Measurements from ENCODE around the gene SMIM35.
"Not testable (repeated sequence)": the region's sequence is repeated elsewhere in the genome, so short reads cannot be mapped to it uniquely, and the experiment has no call there.

The SMIM35 gene

DNA sequence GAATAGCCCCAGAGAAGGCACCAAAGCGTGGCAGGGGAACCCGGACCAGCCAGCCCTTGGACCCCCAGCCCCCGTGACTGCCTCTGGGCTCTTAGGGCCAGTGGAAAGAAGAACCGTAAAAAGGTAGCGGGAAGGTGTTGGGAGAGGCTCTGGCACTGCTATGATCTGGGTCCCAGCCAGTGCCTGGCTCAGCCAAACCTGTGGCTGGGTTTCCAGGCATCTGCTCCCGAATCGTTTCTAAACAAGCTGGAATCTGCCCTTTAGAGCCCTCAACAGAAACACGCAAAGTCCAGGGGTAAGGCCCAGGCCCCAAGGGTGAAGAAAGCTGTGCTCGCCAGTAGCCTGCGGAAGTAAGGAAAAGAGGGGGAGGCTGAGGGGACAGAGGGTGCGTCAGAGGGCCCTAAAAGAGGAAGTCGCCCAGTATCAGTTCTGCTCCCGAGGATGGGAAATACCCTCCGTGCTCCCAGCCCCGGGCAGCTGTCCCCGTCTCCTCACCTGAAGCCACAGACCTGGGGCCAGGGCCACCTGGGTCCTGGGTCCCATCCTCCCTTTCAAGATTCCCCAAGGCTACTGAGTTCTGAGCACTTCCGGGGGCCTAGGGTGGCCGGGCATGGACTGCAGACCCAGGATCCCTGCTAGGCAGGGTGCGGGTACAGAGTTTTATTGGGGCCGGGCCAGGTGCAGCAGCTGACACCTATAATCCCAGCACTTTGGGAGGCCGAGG is 75.9 kb downstream of the SMIM35 start:
- Histone ChIP-seq H3K4me1 (ENCODE audit: control insufficient read depth, insufficient read depth, low read length) (no peaks in the 10 kb centered on the region), H3K4me2 (ENCODE audit: low read length) (no peak overlapping the region), H3K27me3 (ENCODE audit: control insufficient read depth, insufficient read depth, low read length) (peaks cover 11% of the 10 kb centered on the region), H3K36me3 (ENCODE audit: insufficient read depth, low read length) (no peaks in the 10 kb centered on the region), H3K4me3 (ENCODE audit: low read length) (no peak overlapping the region), H3K9ac (ENCODE audit: low read depth, low read length) (no peak overlapping the region), H3K9me3 (replicated peaks; ENCODE audit: low read length) (no peaks in the 10 kb centered on the region)

- H3K4me2 ChIP-seq (ENCODE audit: low read length): no peak overlapping the region
- no peak overlapping the region for H3K4me3 ChIP-seq (ENCODE audit: low read length)
- peaks cover 11% of the 10 kb centered on the region for H3K27me3 ChIP-seq (ENCODE audit: control insufficient read depth, insufficient read depth, low read length)
- H3K36me3 ChIP-seq (ENCODE audit: insufficient read depth, low read length): no peaks in the 10 kb centered on the region
- no peak overlapping the region for H3K9ac ChIP-seq (ENCODE audit: low read depth, low read length)
- H3K9me3 ChIP-seq (replicated peaks; ENCODE audit: low read length): no peaks in the 10 kb centered on the region
- H3K4me1 ChIP-seq (ENCODE audit: control insufficient read depth, insufficient read depth, low read length): no peaks in the 10 kb centered on the region
Measured at GRCh38 chr11:118009864-118010737, 76.7 kb downstream of the SMIM35 start.

DNA sequence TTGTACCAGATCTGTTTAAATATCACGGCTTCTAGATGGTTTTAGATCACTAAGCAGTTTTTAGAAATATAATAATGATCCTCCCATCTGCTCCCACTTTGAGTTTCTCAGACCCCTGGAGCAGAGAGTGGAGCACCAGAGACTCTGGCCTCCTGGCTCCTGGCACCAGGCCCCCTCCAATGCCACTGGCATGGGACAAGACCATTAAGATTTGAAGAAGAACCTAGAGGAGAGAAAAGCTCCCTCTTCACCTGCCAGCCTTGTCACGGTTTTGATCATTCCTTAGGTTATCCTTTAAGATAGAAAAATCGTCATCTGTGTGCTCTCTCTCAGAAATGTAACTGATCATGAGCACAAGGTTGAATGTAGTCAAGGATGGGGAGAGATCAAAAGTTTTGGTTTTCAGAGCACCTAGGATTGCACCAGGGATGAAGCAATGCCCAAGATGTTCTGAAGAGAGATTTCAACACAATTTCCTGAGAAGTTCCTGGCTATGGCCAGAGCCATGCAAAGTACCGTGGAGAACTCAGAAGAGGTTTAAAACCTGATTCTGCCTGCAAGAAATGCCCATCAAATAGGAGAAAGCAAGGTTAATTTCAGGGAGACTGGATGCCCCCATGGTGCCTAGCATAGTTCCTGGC is 78.4 kb downstream of the SMIM35 start:
- Histone ChIP-seq H3K36me3 (ENCODE audit: insufficient read depth, low read length) (no peaks in the 10 kb centered on the region), H3K4me2 (ENCODE audit: low read length) (no peak overlapping the region), H3K9ac (ENCODE audit: low read depth, low read length) (no peak overlapping the region), H3K27me3 (ENCODE audit: control insufficient read depth, insufficient read depth, low read length) (peaks cover 11% of the 10 kb centered on the region), H3K4me1 (ENCODE audit: control insufficient read depth, insufficient read depth, low read length) (no peaks in the 10 kb centered on the region), H3K9me3 (replicated peaks; ENCODE audit: low read length) (no peaks in the 10 kb centered on the region), H3K4me3 (ENCODE audit: low read length) (no peak overlapping the region)

DNA sequence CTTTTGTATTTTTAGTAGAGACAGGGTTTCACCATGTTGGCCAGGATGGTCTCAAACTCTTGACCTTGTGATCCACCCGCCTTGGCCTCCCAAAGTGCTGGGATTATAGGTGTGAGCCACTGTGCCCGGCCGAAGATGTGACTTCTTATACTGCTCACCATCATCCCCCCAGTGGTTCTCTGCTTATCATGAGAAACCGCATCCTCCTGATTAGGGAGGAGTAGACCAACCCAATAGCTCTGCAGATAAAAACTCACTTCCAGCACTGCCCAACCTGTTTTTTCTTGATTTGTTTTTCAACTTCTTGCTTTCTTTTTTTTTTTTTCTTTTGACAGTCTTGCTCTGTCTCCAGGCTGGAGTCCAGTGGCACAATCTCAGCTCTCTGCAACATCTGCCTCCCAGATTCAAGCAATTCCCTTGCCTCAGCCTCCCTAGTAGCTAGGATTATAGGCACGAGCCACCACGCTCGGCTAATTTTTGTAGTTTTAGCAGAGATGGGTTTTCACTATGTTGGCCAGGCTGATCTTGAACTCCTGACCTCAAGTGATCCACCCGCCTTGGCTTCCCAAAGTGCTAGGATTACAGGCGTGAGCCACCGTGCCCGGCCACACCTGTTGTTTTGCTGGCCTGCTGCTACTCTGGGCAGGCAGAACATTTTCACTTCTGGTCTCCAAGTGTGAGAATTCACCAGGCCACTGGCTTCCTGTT is 79.0 kb downstream of the SMIM35 start:
- not testable (repeated sequence) for H3K9ac ChIP-seq (ENCODE audit: low read depth, low read length); H3K36me3 ChIP-seq (ENCODE audit: insufficient read depth, low read length); H3K9me3 ChIP-seq (replicated peaks; ENCODE audit: low read length); H3K4me2 ChIP-seq (ENCODE audit: low read length); H3K4me3 ChIP-seq (ENCODE audit: low read length); H3K4me1 ChIP-seq (ENCODE audit: control insufficient read depth, insufficient read depth, low read length)
- peaks cover 11% of the 10 kb centered on the region for H3K27me3 ChIP-seq (ENCODE audit: control insufficient read depth, insufficient read depth, low read length)

DNA sequence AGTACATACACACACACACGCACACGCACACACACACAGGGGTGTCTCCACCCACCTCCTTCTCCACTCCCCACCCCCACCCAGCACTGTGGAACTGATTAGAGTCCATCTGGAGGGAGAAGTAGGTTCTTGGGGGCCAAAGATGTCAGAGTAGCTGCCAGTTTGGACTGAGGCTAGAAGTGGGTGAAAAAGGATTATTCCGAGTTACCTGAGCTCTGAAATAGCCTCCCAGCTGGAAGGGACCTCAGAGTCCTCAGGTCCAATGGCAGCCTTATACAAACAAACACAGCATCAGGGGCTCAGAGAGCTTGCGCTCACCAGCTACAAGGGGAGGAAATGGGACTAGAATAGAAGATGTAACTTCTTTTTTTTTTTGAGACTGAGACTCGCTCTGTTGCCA is 79.7 kb downstream of the SMIM35 start:
- H3K4me1 ChIP-seq (ENCODE audit: control insufficient read depth, insufficient read depth, low read length): no peaks in the 10 kb centered on the region
- H3K27me3 ChIP-seq (ENCODE audit: control insufficient read depth, insufficient read depth, low read length): peaks cover 11% of the 10 kb centered on the region

DNA sequence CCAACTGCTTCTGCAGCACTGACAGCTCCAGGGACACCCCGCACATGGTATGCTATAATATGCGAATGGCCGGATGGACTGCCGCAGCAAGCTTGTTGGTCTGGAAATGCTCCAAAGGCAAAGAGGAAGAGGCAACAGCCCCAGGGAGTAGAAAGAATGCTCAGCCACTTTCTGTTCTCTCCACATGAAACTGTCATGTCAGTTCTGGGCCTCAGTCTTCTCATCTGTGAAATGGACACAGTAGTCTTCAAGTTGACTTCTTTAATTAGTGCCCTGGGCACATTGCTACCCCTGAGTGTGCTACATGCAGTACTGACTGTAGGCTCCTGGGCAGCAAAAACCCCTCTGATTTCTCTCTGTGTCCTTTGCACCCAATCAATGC is 80.6 kb downstream of the SMIM35 start:
- Histone ChIP-seq H3K9me3 (replicated peaks; ENCODE audit: low read length) (no peaks in the 10 kb centered on the region), H3K4me3 (ENCODE audit: low read length) (no peak overlapping the region), H3K27me3 (ENCODE audit: control insufficient read depth, insufficient read depth, low read length) (peaks cover 11% of the 10 kb centered on the region), H3K9ac (ENCODE audit: low read depth, low read length) (no peak overlapping the region), H3K36me3 (ENCODE audit: insufficient read depth, low read length) (no peaks in the 10 kb centered on the region), H3K4me2 (ENCODE audit: low read length) (no peak overlapping the region), H3K4me1 (ENCODE audit: control insufficient read depth, insufficient read depth, low read length) (no peaks in the 10 kb centered on the region)

More for the DNA sequence above, 79.7 kb downstream of the SMIM35 start:
- Histone ChIP-seq H3K4me3 (ENCODE audit: low read length) (no peak overlapping the region), H3K36me3 (ENCODE audit: insufficient read depth, low read length) (no peaks in the 10 kb centered on the region), H3K9me3 (replicated peaks; ENCODE audit: low read length) (no peaks in the 10 kb centered on the region), H3K9ac (ENCODE audit: low read depth, low read length) (no peak overlapping the region), H3K4me2 (ENCODE audit: low read length) (no peak overlapping the region)

DNA sequence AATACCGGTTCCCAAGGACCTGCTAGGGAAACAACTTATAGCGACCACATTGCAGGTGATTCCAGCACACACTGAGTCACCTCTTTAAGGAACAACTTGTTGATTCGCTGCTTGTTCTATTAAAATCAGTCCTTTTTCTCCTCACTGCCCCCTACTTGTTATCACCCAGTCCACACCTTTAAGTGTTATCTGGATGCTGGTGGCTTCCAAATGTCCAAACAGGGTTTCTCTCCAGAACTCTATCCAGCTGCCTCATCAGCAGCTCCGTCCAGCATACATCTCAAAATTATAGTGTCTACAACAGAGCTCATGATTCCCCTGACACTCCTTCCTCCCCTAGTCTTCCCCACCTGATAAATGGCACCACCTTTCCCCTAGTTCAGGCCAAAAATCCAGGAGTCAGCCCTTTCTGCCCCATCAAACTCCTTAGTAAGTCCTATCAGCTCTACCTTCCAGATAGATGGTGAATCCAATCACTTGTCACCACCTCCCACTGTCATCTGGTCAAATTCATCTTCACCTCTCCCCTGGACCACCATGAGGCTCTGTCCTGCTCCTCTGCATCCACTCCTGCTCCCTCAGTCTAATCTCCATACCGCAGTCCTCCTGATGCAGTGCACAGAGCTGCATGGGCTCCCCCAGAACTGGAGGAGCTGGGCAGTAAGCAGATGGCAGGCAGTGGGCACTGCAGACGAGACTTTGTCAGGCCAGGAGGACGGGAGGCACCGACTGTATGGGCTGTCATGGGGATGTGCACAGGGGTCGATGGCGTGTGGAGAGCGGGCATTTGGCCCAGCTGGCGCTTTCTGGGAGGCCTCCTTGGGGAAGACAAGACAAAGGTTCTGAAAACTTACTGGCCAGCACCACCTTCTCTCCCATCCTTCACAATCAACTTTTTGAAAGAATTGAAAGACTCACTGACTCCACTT is 81.3 kb downstream of the SMIM35 start:
- peaks cover 9% of the 10 kb centered on the region for H3K27me3 ChIP-seq (ENCODE audit: control insufficient read depth, insufficient read depth, low read length)
- no peak overlapping the region for H3K4me2 ChIP-seq (ENCODE audit: low read length)
- H3K4me1 ChIP-seq (ENCODE audit: control insufficient read depth, insufficient read depth, low read length): no peaks in the 10 kb centered on the region
- H3K9me3 ChIP-seq (replicated peaks; ENCODE audit: low read length): no peaks in the 10 kb centered on the region
- no peak overlapping the region for H3K9ac ChIP-seq (ENCODE audit: low read depth, low read length)
- H3K4me3 ChIP-seq (ENCODE audit: low read length): no peak overlapping the region
- H3K36me3 ChIP-seq (ENCODE audit: insufficient read depth, low read length): no peaks in the 10 kb centered on the region

GRCh38 chr11:118004543-118005223 is 82.1 kb downstream of the SMIM35 start:
- Histone ChIP-seq H3K27me3 (ENCODE audit: control insufficient read depth, insufficient read depth, low read length) (peaks cover 4% of the 10 kb centered on the region), H3K9me3 (replicated peaks; ENCODE audit: low read length) (no peaks in the 10 kb centered on the region), H3K4me3 (ENCODE audit: low read length) (no peak overlapping the region), H3K36me3 (ENCODE audit: insufficient read depth, low read length) (no peaks in the 10 kb centered on the region), H3K4me1 (ENCODE audit: control insufficient read depth, insufficient read depth, low read length) (no peaks in the 10 kb centered on the region), H3K9ac (ENCODE audit: low read depth, low read length) (no peak overlapping the region), H3K4me2 (ENCODE audit: low read length) (no peak overlapping the region)

GRCh38 chr11:118003456-118003855 is 83.3 kb downstream of the SMIM35 start:
- H3K9ac ChIP-seq (ENCODE audit: low read depth, low read length): no peak overlapping the region
- no peaks in the 10 kb centered on the region for H3K36me3 ChIP-seq (ENCODE audit: insufficient read depth, low read length)
- H3K4me3 ChIP-seq (ENCODE audit: low read length): no peak overlapping the region
- no peaks in the 10 kb centered on the region for H3K27me3 ChIP-seq (ENCODE audit: control insufficient read depth, insufficient read depth, low read length)
- no peaks in the 10 kb centered on the region for H3K9me3 ChIP-seq (replicated peaks; ENCODE audit: low read length)
- no peaks in the 10 kb centered on the region for H3K4me1 ChIP-seq (ENCODE audit: control insufficient read depth, insufficient read depth, low read length)
- no peak overlapping the region for H3K4me2 ChIP-seq (ENCODE audit: low read length)
